SU-DHL-6 (cell line): ENCODE measurements around the gene C1orf116.

Source experiments
- H2AFZ ChIP-seq: fragments of 200-600 bp; sonication (generic); 2 replicates; pipeline ENCODE4 v1.6.1; 2014; ENCODE audit warnings: low read depth, mild to moderate bottlenecking, moderate library complexity, mixed read lengths, antibody characterized with exemption, low read length; ENCODE audit not compliant: severe bottlenecking
- H3F3A ChIP-seq: fragments of 200-600 bp; shearing (Covaris generic); 2 replicates; pipeline ENCODE4 v1.6.0; 2016; ENCODE audit warnings: antibody characterized with exemption, mild to moderate bottlenecking; ENCODE audit not compliant: insufficient read depth
- H3K27ac ChIP-seq: fragments of 200-600 bp; sonication (generic); 2 replicates; pipeline ENCODE4 v1.5.1; 2016; ENCODE audit warnings: low read depth, mild to moderate bottlenecking, low read length, moderate library complexity, mixed read lengths
- H3K27me3 ChIP-seq: fragments of 200-600 bp; sonication (generic), shearing (Covaris generic); 2 replicates; pipeline ENCODE4 v1.6.0; 2014; ENCODE audit warnings: mild to moderate bottlenecking, low read length
- H3K36me3 ChIP-seq: fragments of 200-600 bp; sonication (generic); 2 replicates; pipeline ENCODE4 v1.6.1; 2014; ENCODE audit warnings: mild to moderate bottlenecking, low read length, mixed read lengths
- H3K4me2 ChIP-seq: fragments of 300-600, 200-600 bp; shearing (Covaris generic), sonication (generic); 2 replicates; pipeline ENCODE4 v1.6.0; 2014; ENCODE audit warnings: low read length, low read depth, mild to moderate bottlenecking; ENCODE audit not compliant: poor library complexity, severe bottlenecking
- H3K4me3 ChIP-seq: fragments of 200-600 bp; sonication (generic); 2 replicates; pipeline ENCODE4 v1.5.1; 2014; ENCODE audit warnings: antibody characterized with exemption, low read length, mild to moderate bottlenecking, mixed read lengths; ENCODE audit not compliant: insufficient read depth, poor library complexity, severe bottlenecking
- H3K79me2 ChIP-seq: fragments of 200-600 bp; sonication (generic); 2 replicates; pipeline ENCODE4 v1.6.1; 2014; ENCODE audit warnings: mild to moderate bottlenecking, low read length, moderate library complexity; ENCODE audit not compliant: insufficient read depth
- H3K9ac ChIP-seq: fragments of 200-600 bp; sonication (generic); 2 replicates; pipeline ENCODE4 v1.7.0; 2014; ENCODE audit warnings: mild to moderate bottlenecking, low read length
- H3K9me2 ChIP-seq: fragments of 200-600 bp; sonication (generic); replicated peaks from 2 replicates; pipeline ENCODE4 v1.6.1; 2014; ENCODE audit warnings: low read length; ENCODE audit not compliant: insufficient read depth
- H3K9me3 ChIP-seq: fragments of 200-600 bp; sonication (generic); 2 replicates; pipeline ENCODE4 v1.6.1; 2014; ENCODE audit warnings: low read length, mixed read lengths; ENCODE audit not compliant: insufficient read depth
- H4K20me1 ChIP-seq: fragments of 200-600 bp; sonication (generic); 2 replicates; pipeline ENCODE4 v1.6.1; 2014; ENCODE audit warnings: low read depth, mild to moderate bottlenecking, antibody characterized with exemption, low read length, moderate library complexity, mixed read lengths
- EZH2phosphoT487 ChIP-seq: fragments of 200-600 bp; sonication (generic), shearing (Covaris generic); conservative IDR thresholded peaks from 2 replicates; pipeline ENCODE4 v1.6.1; 2018; ENCODE audit warnings: mild to moderate bottlenecking, antibody characterized with exemption, low read length, moderate library complexity, mixed read lengths
- TF ChIP-seq, protein P1 (sequence below): fragments of 200-600 bp; sonication (generic); IDR thresholded peaks from one replicate; pipeline ENCODE4 v1.5.1; 2017; ENCODE audit warnings: antibody characterized with exemption, mild to moderate bottlenecking, low read length, moderate library complexity; ENCODE audit not compliant: insufficient read depth, poor library complexity, severe bottlenecking

Gene C1orf116

GRCh38 chr1:206992790-206993189, 39.8 kb downstream of the C1orf116 start:
- H2AFZ ChIP-seq: no peak overlapping the region
- H3K4me3 ChIP-seq: no peak overlapping the region
- H3K36me3 ChIP-seq: no peaks in the 10 kb centered on the region
- H4K20me1 ChIP-seq: no peaks in the 10 kb centered on the region
- H3K27me3 ChIP-seq: no peaks in the 10 kb centered on the region
- TF ChIP-seq, protein P1, sequence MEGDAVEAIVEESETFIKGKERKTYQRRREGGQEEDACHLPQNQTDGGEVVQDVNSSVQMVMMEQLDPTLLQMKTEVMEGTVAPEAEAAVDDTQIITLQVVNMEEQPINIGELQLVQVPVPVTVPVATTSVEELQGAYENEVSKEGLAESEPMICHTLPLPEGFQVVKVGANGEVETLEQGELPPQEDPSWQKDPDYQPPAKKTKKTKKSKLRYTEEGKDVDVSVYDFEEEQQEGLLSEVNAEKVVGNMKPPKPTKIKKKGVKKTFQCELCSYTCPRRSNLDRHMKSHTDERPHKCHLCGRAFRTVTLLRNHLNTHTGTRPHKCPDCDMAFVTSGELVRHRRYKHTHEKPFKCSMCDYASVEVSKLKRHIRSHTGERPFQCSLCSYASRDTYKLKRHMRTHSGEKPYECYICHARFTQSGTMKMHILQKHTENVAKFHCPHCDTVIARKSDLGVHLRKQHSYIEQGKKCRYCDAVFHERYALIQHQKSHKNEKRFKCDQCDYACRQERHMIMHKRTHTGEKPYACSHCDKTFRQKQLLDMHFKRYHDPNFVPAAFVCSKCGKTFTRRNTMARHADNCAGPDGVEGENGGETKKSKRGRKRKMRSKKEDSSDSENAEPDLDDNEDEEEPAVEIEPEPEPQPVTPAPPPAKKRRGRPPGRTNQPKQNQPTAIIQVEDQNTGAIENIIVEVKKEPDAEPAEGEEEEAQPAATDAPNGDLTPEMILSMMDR: no peak
- no peak for TF ChIP-seq EZH2phosphoT487
- no peaks in the 10 kb centered on the region for H3K79me2 ChIP-seq
- H3K27ac ChIP-seq: no peak overlapping the region
- no peak overlapping the region for H3K4me2 ChIP-seq
- no peaks in the 10 kb centered on the region for H3F3A ChIP-seq
- H3K9me2 ChIP-seq: no peaks in the 10 kb centered on the region
- no peak overlapping the region for H3K9ac ChIP-seq
- H3K9me3 ChIP-seq: no peaks in the 10 kb centered on the region

GRCh38 chr1:206987873-206988272, 44.7 kb downstream of the C1orf116 start:
- H3K4me2 ChIP-seq: no peak overlapping the region
- H4K20me1 ChIP-seq: no peaks in the 10 kb centered on the region
- H3K27ac ChIP-seq: no peak overlapping the region
- H3K36me3 ChIP-seq: no peaks in the 10 kb centered on the region
- H2AFZ ChIP-seq: no peak overlapping the region
- no peak overlapping the region for H3K4me3 ChIP-seq
- TF ChIP-seq, protein P1: no peak
- TF ChIP-seq EZH2phosphoT487: no peak
- H3K9me2 ChIP-seq: no peaks in the 10 kb centered on the region
- no peaks in the 10 kb centered on the region for H3K9me3 ChIP-seq
- H3K27me3 ChIP-seq: no peaks in the 10 kb centered on the region
- no peak overlapping the region for H3K9ac ChIP-seq
- H3K79me2 ChIP-seq: no peaks in the 10 kb centered on the region
- H3F3A ChIP-seq: no peaks in the 10 kb centered on the region

GRCh38 chr1:206986885-206987284, 45.7 kb downstream of the C1orf116 start:
- Histone ChIP-seq H2AFZ (no peak overlapping the region), H3K27me3 (no peaks in the 10 kb centered on the region), H3K36me3 (no peaks in the 10 kb centered on the region), H3K9me3 (no peaks in the 10 kb centered on the region), H3K4me3 (no peak overlapping the region), H3K9ac (no peak overlapping the region), H4K20me1 (no peaks in the 10 kb centered on the region), H3K4me2 (no peak overlapping the region), H3F3A (no peaks in the 10 kb centered on the region), H3K79me2 (no peaks in the 10 kb centered on the region), H3K9me2 (no peaks in the 10 kb centered on the region), H3K27ac (no peak overlapping the region)
- TF ChIP-seq, protein P1: no peak
- no peak for TF ChIP-seq EZH2phosphoT487

DNA sequence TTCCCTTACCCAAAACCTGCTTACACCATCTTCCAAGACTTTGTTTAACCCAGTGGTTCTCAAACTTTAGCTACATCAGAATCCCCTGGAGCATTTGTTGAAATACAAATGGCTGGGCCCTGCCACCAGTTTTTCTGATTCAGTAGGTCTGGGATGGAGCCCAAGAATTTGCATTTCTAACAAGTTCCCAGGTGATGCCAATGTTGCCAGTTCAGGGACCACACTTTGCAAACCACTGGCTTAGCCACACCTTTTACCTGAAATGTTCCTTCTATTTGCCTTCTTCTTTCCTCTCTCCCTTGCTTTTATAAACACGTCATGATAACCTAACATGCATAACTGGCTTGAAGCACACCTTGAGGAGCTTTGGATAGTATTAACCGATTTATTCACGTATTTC, 46.2 kb downstream of the C1orf116 start:
- Histone ChIP-seq H3K27me3 (no peaks in the 10 kb centered on the region), H3K4me3 (no peak overlapping the region), H3K4me2 (no peak overlapping the region), H3K27ac (no peak overlapping the region), H3K9me3 (no peaks in the 10 kb centered on the region), H4K20me1 (no peaks in the 10 kb centered on the region), H3K9ac (no peak overlapping the region), H3F3A (no peaks in the 10 kb centered on the region), H2AFZ (no peak overlapping the region), H3K36me3 (no peaks in the 10 kb centered on the region), H3K79me2 (no peaks in the 10 kb centered on the region), H3K9me2 (no peaks in the 10 kb centered on the region)
- TF ChIP-seq EZH2phosphoT487: no peak
- TF ChIP-seq, protein P1: no peak
